IPS-NIHi7 (cell line): ENCODE data around the gene UCHL1.
"Not testable (repeated sequence)": the region's sequence is repeated elsewhere in the genome, so short reads cannot be mapped to it uniquely, and the experiment has no call there.

Source experiments
- DNase-seq: peaks from one replicate; pipeline ENCODE4 v3.0.0; 2012; ENCODE audit warnings: mixed read lengths; ENCODE audit errors: extremely low spot score

The UCHL1 gene

DNA sequence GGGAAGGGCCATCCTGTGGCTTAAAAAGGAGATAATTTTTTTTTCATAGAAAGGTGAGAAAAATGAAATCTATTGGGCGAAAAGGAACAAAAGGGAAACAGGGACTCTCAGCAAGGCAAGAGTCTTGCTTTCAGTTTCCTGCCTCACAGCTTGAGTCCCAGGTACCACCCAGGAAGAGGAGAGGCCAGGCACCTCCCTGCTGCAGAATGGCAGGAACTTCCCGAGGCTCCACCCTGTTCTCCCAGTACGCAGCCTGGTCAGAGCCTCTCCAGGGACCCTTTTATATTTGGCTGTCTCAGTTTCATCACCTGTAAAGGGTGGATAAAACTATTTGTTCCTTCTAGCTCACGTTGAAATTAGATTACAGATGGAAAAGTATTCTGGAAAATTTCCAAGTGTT lies 33.8 kb downstream of the UCHL1 start:
- no peak for DNase-seq

GRCh38 chr4:41294445-41295062 lies 37.8 kb downstream of the UCHL1 start:
- DNase-seq: no peak

- DNase-seq: no peak
These were observed 40.3 kb downstream of the UCHL1 start for GRCh38 chr4:41296995-41297394.

GRCh38 chr4:41297832-41298231 lies 41.1 kb downstream of the UCHL1 start:
- no peak for DNase-seq

DNA sequence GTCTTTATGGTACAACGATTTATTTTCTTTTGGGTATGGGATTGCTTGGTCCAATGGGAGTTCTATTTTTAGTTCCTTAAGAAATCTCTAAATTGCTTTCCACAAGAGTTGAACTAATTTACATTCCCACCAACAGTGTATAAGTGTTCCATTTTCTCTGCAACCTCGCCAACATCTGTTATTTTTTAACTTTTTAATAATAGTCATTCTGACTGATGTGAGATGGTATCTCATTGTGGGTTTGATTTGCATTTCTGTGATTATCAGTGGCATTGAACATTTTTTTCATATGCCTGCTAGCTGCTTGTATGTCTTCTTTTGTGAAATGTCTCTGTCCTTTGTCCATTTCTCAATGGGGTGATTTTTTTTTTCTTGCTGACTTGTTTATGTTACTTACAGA lies 42.8 kb downstream of the UCHL1 start:
- DNase-seq: no peak

GRCh38 chr4:41301137-41301536 lies 44.4 kb downstream of the UCHL1 start:
- DNase-seq: no peak

- DNase-seq: no peak
These were observed 46.8 kb downstream of the UCHL1 start for GRCh38 chr4:41303372-41304118.

DNA sequence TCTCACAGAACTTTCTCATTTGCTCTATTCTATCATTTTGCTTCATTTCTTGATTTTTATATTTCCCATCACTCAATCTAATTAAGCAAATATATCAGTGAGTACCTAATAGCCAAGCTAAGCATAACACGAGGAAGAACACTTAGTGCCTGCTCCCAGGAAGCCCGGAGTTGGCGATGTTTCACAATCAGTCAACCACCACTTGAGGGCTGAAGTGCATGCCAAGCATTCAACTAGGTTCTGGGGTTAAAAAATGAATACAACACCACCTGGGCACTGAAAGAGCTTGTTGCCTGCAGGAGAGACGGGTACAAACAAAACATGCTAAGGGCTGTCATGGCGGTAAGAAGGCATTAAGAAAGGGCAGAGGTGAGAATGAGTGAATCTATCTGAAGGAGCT lies 47.5 kb downstream of the UCHL1 start:
- no peak for DNase-seq

- DNase-seq: no peak
These were observed 48.7 kb downstream of the UCHL1 start for GRCh38 chr4:41305476-41305875.

GRCh38 chr4:41307638-41308037 lies 50.9 kb downstream of the UCHL1 start:
- no peak for DNase-seq

GRCh38 chr4:41308398-41308797 lies 51.7 kb downstream of the UCHL1 start:
- no peak for DNase-seq

DNA sequence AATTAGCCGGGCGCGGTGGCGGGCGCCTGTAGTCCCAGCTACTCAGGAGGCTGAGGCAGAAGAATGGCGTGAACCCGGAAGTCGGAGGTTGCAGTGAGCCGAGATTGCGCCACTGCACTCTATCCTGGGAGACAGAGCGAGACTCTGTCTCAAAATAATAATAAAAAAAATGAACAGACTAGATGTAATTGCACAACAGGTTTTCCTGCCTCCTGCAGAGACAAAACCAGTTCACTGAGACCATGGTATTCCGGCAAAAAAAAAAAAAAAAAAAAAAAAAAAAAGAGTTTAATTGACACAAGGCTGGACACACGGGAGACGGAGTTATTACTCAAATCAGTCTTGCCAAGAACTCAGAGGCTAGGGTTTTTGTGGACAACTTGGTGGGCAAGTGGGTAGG lies 58.7 kb downstream of the UCHL1 start:
- DNase-seq: not testable (repeated sequence)

DNA sequence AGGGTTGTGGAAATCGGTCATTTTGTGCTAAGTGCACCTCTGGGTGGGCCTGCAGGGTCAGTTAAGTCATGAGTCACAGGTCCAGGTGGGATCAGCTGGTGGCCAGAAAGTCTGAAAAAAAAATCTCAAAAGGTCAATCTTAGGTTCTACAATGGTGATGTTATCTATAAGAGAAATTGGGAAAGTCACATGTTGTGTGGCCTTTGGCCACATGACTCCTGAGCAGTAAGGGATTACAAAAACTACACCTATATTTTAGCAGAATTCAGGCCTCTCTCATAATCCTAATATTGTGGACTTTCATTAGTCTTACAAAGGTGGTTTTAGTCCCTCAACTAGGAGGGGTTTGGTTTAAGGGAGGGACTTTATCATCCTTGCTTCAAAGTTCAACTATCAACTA lies 59.1 kb downstream of the UCHL1 start:
- no peak for DNase-seq
